ENCODE measurements around the gene IDH2.
"Not testable (repeated sequence)": the region's sequence is repeated elsewhere in the genome, so short reads cannot be mapped to it uniquely, and the experiment has no call there.

The IDH2 gene

GRCh38 chr15:90101969-90102890 lies at the start of gene IDH2:
Gene IDH2, minus strand, starts transcription at chr15:90102468. Its CDS starts 78 bp downstream, at chr15:90102390.
- peak; percentile 85 for DNase-seq

- DNase-seq, result not testable (repeated sequence)
Measured at GRCh38 chr15:90150551-90150950, 48.3 kb upstream of the IDH2 start.

- DNase-seq, result no peak
Measured at GRCh38 chr15:90149609-90150340, 47.5 kb upstream of the IDH2 start.

- not testable (repeated sequence) for DNase-seq
Measured at GRCh38 chr15:90146198-90146761, 44.0 kb upstream of the IDH2 start.

- no peak for DNase-seq
Measured at GRCh38 chr15:90145761-90146160, 43.5 kb upstream of the IDH2 start.

GRCh38 chr15:90145259-90145658 lies 43.0 kb upstream of the IDH2 start:
- DNase-seq, result no peak

GRCh38 chr15:90143166-90143655 lies 40.9 kb upstream of the IDH2 start:
- peak; percentile 54 for DNase-seq

GRCh38 chr15:90142216-90143165 lies 40.2 kb upstream of the IDH2 start:
- no peak for DNase-seq

- DNase-seq, result peak; percentile 63
Measured at GRCh38 chr15:90141646-90142045, 39.4 kb upstream of the IDH2 start.

GRCh38 chr15:90139549-90139948 lies 37.3 kb upstream of the IDH2 start:
- DNase-seq, result not testable (repeated sequence)

- no peak for DNase-seq
Measured at GRCh38 chr15:90138071-90138833, 36.0 kb upstream of the IDH2 start.

GRCh38 chr15:90132437-90132836 lies 30.2 kb upstream of the IDH2 start:
- DNase-seq, result no peak

GRCh38 chr15:90131848-90132247 lies 29.6 kb upstream of the IDH2 start:
- DNase-seq, result no peak

- no peak for DNase-seq
Measured at GRCh38 chr15:90130291-90130690, 28.0 kb upstream of the IDH2 start.

GRCh38 chr15:90126596-90127435 lies 24.5 kb upstream of the IDH2 start:
- peak; percentile 14 for DNase-seq

GRCh38 chr15:90126022-90126421 lies 23.8 kb upstream of the IDH2 start:
- DNase-seq, result no peak

GRCh38 chr15:90124507-90124906 lies 22.2 kb upstream of the IDH2 start:
- DNase-seq, result no peak

GRCh38 chr15:90121086-90121485 lies 18.8 kb upstream of the IDH2 start:
- DNase-seq, result no peak

GRCh38 chr15:90119367-90119766 lies 17.1 kb upstream of the IDH2 start:
- DNase-seq, result no peak

GRCh38 chr15:90115783-90116182 lies 13.5 kb upstream of the IDH2 start:
- DNase-seq, result no peak
